Activated CD4-positive, alpha-beta T cell treated with anti-CD3 and anti-CD28 coated beads for 24 hours (primary cell): ENCODE data around the gene GNAT3.

Experiments used
- DNase-seq, 2 donors: peaks; one replicate each; pipeline ENCODE4 v3.0.0-alpha.2; 2020; ENCODE audit warnings: low read depth in 2 of 2

The GNAT3 gene

DNA sequence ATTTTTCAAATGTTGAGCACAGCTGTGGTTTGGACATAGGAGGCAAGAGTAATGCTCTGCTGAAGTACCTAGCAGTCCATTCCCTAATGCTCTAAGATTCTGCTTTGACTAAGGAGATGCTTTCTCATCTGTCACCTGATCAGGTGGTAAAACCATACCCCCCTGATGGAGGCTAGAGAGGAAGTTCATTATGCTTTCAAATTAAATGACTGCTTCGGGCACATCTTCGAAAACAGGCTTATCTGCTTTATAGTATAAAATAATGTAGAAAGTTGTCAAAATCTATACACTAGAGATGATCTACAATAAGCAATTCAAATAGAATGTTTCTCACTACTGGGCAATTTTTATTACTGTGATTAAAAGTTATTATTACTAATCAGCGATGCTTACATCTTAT is at the start of gene GNAT3:
Gene GNAT3, minus strand, starts transcription at position 101 of the 400 bp plus-strand sequence. CDS start 138 bp downstream, outside the sequence.
- DNase-seq: no peak

DNA sequence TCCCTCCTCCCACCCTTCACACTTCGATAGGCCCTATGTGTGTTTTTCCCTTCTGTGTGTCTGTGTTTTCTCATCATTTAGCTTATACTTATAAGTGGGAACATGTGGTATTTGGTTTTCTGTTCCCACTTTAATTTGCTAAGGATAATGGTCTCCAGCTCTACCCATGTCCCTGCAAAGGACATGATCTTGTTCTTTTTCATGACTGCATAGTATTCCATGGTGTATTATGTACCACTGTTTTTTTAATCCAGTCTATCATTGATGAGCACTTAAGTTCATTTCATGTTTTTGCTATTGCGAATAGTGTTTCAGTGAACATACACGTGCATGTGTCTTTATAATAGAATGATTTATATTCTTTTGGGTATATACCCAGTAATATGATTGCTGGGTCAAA is 46.3 kb upstream of the GNAT3 start:
- no peak for DNase-seq

- DNase-seq: no peak
Measured at GRCh38 chr7:80552031-80552694, 40.3 kb upstream of the GNAT3 start.

GRCh38 chr7:80550005-80550404 is 38.1 kb upstream of the GNAT3 start:
- DNase-seq: no peak

DNA sequence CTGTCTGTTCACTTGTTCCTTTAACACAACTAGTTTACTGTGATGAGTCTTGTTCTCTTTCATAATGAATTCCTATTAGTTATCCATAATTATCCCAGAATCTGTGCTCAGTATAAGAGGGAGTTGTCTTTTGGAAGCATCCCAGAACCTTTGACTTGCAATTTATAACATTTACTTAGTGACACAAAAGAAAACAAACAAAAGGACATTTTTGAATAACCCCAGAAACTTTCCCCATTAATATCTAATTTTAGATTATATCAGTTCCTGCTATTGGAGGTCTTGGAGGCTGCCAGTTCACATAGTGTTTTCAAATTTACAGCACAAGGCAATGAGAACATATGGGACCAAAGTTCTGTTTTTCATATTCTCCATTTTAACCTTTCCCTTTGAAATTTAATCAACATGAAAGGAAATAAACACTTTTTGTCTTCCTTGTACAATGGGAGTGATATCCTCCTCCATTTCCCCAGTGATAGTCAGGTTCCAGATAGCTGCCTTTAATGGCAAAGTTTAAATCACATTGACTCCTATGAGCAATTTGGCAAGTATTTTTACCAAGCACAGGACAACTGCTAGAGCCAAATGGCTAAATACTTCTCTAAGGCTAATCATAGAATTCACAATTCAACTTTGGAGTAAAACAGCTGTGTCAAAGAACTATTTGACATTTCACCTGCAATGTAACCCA is 37.1 kb upstream of the GNAT3 start:
- DNase-seq: no peak

DNA sequence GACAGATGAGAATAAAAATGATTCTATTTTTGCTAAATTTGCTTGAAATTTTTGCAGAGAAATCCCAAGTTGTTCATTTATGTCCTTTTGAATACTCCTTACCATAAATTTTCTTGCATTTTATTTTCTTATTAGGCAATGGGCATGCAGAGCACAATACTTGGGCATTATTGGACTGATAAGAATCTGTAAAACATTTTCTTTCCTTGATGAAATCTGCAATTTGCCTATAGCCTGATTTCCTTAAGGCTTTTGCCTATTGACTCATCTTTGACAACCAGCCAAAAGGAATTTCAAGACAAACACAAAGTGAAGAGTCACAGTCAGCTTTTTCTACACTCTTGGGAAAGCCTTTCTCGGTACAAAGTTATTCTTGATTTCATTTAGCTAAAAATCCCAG is 30.5 kb upstream of the GNAT3 start:
- no peak for DNase-seq

GRCh38 chr7:80540836-80541235 is 29.0 kb upstream of the GNAT3 start:
- DNase-seq: no peak

DNA sequence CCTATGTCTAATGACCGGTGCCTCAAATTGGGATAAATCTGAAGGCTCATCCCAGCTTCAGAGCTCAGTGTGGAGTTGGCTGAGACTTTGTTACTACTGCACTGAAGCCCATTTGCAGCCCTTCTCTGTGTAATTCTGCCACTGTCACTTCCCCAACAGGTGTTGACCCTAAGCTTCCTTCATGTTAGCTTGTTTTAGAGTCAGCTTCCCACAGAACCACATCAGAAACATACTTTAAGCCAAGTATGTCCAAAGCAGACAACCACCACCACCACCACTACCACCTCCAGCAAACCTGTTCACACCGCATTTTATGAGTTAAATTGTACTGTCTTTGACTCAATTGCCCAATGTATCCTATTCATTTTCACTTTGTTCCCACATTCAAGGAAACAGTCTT is 25.2 kb upstream of the GNAT3 start:
- DNase-seq: no peak

DNA sequence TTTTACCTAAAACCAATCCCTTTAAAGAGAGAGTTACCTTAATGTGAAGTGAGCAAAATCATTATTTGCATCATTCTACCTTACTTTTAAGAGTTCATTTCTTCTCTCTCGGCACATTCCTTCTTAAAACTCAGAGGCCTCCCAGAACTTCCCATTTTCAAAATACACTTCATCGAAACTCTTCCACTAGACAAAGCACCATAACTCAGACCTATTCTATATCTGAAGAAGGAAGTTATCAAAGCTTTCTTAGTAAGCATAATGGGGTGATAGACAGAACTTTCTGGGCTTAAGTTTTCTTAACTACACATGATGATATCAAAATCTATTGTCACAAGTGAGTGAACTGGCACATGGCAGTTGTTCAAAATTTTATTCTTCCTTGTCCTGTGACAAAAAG is 24.6 kb upstream of the GNAT3 start:
- DNase-seq: no peak

DNA sequence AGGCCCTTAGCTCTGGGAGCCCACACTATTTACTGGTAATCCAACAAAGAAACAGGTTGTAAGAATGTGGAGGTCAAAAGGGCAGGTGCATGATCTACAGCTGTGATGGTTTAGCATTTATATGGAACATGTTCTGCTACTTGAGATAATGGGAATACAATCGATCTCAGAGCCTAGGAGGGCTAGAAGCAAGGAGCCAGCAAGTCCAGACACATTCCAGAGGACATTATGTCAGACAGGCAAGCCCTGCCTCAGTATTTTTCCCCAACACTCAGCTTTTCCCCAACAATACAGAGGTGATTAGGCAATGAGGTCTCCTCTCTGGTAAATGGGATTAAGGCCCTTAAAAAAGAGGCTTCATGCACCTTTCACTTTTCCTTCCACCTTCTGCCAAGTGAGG is 21.4 kb upstream of the GNAT3 start:
- DNase-seq: no peak

GRCh38 chr7:80532153-80532552 is 20.3 kb upstream of the GNAT3 start:
- DNase-seq: no peak

DNA sequence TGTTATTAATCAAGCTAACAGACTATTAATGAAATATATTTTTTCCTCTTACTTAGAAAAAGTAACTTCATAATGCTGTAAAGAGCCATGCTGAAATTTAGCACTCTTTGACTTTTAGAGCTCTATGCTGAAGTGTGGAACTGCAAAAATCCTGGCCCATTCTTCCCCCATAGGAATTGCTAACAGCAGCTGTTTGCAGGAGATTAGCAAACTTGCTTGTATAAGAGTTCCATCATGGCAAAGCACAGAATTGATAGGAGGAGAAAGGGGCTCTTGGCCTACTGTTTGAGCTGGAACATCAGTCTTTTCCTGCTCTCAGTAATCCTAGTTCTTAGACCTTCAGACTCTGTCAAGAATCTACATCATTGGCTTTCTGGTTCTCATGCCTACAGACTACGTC is 18.3 kb upstream of the GNAT3 start:
- no peak for DNase-seq

GRCh38 chr7:80529362-80529761 is 17.5 kb upstream of the GNAT3 start:
- no peak for DNase-seq

DNA sequence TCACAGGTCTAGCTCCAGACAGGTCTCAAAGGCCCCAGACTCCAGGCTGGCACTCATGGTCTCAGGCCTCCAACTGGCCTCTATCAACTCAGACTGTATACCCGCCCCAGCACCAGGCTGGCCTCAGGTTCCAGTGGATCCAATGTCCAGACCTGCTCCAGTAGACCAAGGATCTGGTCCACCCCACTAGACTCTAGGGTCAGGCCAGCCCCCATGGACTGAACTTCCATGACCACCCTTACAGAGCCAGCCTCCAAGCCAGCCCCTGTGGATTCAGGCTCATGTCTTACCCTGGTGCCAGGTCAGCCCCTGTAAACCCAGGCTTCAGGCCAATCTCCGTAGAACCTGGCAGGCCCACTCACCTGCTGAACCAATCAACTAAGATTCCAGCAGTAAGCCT is 16.8 kb upstream of the GNAT3 start:
- no peak for DNase-seq

GRCh38 chr7:80526472-80526871 is 14.6 kb upstream of the GNAT3 start:
- DNase-seq: no peak

DNA sequence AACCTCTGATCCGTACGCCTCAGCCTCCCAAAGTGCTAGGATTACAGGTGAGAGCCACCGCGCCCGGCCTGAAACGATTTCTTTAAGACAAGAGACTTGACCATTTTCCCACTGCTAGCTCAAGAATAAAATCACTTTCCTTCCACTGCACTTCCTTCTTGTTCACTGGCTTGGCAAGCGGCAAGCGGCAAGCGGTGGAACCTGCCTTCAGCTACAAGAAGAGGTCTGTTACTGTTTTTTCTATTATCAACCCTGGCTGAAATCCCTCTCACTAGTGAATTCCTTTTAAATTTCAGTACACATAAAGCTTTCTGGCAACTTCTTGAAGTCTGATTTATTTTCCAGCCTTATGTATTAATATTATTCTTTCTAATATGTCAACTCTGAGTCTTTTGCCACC is 12.8 kb upstream of the GNAT3 start:
- DNase-seq: no peak

DNA sequence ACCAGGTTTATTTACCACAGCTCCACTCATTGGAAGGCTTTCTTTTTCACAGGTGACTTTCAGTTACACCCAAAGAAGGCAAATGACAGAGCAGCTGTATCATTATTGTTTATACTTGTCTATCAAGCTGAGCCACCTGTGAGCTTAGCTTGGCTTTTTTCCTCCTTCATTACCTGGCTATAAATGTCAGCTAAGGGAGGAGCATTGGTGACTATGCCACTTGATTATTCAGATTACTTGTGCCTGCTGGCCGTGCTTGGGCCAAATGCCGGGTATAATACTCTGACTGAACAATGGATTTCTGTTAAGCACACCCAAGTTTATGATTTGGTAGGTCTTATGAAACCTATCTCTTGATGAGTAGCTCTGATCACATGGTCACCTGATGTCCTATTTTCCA is 9.9 kb upstream of the GNAT3 start:
- DNase-seq: no peak

DNA sequence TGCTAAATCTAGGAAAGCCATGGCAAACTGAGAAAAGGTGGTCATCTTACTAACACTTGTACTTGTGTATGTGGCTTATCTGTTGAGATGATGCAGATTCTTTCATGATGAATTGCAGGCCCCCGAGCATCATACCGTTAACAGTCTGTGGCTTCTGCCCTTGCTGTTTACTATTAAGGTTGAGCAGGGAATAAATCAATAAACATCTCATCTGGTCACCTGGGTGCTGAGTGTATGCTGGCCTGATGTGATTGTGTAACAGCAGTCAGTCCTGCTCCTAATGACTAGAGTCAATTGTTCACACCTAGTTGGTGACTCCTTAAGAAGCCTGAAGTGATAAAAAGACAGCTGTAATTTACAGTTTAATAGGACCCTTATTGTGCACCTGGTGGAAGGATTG is 8.3 kb upstream of the GNAT3 start:
- DNase-seq: no peak

- DNase-seq: no peak
Measured at GRCh38 chr7:80517282-80517747, 5.5 kb upstream of the GNAT3 start.

DNA sequence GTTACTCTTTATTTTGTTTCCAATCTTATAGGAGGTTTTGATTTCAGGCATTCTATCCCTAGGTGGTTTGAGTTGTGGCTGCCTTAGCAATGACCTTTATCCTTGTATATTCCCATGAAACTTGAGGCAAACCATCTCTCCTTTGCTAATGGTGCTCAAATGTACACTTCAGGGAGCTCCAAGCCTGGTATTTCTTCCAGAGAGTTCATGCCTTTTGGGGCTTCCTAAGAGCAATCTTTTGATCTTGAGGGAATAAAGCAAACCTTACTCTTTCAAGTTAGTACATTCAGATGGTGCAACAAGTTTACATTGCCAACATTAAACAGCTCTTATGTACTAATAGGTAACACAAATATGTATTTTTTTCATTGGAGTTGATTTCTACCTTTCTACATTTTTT is 3.4 kb upstream of the GNAT3 start:
- no peak for DNase-seq

GRCh38 chr7:80510021-80510420 is 1.8 kb downstream of the GNAT3 start:
- DNase-seq: no peak

DNA sequence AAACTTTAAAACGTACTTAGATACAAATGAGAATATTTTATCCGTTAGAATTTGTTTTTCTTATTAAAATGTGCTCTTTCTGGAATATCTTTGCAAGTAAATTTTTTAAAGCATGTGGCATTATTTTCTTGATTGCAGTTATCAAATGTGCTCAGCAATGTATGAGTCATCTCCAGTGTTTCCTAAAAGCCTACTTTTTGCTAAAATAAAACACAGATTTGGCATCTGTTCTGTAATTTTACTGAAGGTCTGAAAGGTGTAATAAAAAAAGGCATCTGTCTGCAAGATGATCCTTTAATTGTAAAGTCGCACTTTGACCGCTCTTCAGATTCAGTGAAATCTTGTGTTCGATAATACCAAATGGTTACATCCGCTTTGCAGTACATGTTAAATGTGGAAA is 3.4 kb downstream of the GNAT3 start:
- DNase-seq: no peak

DNA sequence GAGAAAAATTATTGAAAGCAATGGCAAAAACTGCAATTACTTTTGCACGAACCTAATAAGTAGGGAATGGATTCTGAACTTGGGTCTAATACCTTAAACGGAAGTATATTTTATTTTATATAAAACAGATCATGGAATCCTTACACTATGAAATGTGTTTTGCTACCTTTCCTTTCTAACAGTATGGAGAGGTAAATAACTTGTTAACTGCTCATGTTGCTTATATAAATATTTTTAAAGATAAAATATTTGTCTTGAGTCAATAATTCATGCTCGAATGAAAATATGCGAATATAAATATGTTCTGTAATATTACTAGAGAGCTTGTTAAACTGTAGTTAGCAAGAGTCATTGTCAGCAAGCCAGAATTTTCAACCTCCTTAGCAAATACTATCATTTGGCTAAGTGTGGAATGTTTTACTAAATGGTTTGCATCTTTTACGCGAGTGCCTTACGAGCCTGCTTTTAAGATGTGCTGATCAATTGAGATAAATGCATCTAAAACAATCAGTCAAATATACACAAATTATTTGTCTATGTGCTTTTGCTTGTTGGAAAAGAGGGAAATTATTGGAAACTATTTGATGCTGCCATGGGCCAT is 5.9 kb downstream of the GNAT3 start:
- no peak for DNase-seq
